Retina (tissue), 1 donor: ENCODE measurements around the gene SLC41A1.
A peak's percentile ranks its signal among the peaks of the same experiment; 100 is the strongest.

Experiments
- DNase-seq: peaks from one replicate; pipeline ENCODE4 v3.0.0-alpha.2; 2016

SLC41A1 gene

DNA sequence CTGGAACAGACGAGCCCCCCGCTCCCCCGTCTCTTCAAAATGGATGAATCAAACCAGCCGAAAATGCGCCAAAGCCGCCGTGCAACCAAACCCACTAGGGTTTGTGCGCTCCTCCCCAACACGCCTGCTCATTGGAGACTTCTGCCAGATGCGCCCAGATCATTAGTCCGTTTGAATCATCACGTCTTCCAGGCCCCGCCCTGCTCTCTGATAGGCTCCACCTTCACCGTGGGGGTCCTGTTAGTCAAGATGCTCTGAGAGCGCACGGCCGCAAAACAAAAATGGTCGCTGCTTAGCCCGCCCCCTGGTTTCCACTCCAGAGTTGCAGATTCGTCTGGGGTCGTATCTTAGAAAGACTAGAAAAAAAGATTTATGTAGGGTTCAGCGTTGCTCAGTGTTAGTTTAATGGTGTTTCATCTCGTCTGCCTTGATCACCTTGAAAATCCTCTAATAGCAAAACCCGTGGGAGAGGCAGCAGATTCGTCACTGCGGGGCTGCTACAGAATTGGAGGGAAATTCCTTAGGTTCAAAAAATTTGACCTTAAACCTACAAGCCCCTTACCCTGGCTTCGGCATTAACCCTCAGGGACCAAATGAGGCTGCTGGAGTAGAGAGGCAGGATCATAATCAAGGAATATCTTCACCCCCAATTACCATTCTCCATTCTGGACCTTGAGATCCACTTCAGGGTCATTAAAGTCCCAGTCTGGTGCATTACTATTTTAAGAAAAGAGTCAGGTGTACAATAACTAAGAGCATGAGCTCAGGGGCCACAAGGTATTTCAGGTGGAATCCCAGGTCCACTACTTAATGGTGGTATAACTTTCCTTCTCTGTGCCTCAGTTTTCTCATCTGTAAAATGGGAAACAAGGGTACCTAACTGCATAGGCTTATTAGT, 62.6 kb downstream of the SLC41A1 start, which contains the start of gene NUCKS1:
Gene NUCKS1, minus strand, starts transcription at position 45 of the 898 bp plus-strand sequence. CDS start 209 bp downstream, outside the sequence.
- peak; percentile 99 for DNase-seq

DNA sequence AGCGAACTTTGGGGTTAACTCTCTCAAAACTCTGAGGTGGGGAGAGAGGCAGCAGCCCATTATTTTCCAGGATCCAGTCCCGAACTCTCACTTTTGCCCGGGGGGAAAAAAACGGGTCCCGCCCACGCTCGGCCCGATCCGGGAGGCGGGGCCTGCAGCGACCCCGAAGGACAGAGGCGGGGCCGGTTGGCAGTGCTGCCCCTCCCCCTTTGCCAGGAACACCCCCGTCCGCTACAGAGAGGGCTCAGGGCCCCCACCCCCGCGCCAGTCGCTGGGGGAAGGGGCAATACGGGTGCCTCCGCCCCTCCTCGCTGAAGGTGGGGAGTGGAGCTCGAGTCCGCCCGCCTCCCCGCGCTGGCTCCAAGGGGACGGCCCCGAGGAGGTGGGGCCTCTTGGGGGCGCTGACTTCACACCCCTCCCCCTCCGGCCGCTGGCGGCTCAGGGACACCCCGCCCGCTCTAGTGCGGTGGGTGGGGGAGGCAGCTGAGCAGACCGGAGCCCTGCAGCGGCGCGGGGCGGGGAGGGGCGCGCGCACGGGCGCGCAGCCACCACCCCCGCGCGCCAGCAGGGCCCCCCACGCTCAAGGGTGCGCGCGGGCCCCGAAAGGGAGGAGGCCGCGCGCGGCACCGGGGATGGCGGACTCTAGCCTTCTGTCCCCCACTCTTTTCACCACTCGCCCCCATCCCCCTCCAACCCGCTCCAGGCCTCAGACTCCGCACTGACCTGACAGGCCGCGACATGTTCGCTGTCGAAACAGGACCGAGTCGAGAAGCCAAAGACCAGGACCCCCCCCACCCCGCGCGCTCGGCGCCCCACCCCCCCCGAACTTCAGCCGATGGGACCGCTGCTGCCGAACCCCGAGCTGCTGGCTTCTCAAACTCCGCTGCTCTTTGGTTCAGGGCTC, 63.5 kb downstream of the SLC41A1 start:
- DNase-seq, result peak; percentile 92

DNA sequence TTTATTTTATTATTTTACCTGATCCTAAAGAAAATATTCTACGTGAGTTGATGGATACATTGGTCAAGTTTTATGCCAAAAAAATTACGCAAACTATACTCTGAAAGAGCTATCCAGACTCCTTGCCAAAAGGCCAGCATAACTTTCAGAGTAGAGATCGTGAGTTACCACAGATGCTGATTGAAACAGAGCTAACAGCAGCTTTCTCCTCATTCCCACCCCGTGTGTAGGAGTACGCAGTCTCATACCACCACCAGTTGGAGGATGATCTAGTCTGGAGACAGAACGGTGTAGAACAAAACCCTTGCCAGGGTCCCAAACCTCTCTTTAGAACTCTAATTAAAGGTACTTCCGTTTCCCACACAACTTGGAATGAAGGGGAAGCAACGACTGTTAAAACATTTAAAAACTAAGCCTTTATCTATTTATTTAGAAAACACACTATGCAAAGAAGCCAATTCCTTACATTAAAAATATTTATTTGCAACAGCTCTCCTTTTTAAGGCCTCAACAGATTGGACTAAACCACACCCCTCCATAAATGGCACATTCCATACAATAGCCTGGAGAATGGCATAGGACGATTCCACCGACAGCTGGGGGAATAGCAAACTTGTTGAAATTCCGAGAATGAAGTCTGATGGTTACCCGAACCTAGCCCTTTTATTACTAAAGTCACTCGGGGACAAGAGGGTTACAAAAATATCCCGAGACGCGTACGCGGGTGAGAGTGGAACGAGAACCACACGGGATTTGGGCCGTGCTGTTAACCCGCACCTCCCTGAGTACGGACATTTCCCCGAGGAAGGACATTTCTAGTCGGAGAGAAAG, 64.4 kb downstream of the SLC41A1 start:
- DNase-seq, result no peak

GRCh38 chr1:205746757-205747412, 66.1 kb downstream of the SLC41A1 start:
- DNase-seq, result no peak

- no peak for DNase-seq
These were observed 68.6 kb downstream of the SLC41A1 start for GRCh38 chr1:205744403-205744802.

- no peak for DNase-seq
These were observed 69.0 kb downstream of the SLC41A1 start for GRCh38 chr1:205743977-205744376.

DNA sequence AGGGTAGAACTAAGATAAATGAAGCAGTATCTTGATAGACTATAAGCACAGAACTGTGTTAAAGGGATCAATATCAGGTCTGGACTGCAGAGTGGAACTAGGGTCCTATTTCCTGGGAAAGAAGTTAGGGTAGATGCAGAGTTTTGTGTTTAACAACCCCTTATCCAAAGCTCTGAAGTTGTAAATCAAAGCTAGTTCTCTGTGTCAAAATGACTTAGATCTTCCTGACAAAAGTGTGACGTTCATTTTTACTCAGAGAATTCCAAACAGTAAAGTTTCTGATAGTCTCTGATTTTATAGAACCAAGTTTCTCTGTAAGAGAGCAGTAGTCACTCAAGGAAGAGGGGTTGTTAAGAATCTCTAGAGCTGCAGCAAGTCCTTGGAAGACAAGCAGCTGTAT, 71.3 kb downstream of the SLC41A1 start:
- DNase-seq, result no peak

- no peak for DNase-seq
These were observed 73.4 kb downstream of the SLC41A1 start for GRCh38 chr1:205739348-205740160.
